K562 (cell line): ENCODE data around the gene PLEKHM2. TPM values are rescaled to one million over a fixed set of nuclear protein-coding genes. Genes with fewer than 3 reads are reported as not detected.
A peak's percentile ranks its signal among the peaks of the same experiment; 100 is the strongest.
"Not testable (repeated sequence)": the region's sequence is repeated elsewhere in the genome, so short reads cannot be mapped to it uniquely, and the experiment has no call there.

Experiments used
- ATAC-seq: fragments of 200-7000 bp; cut with Tn5 transposase; 3 replicates; pipeline ENCODE4 v1.9.1; 2020; ENCODE audit warnings: moderate library complexity
- BruUV-seq: library from RNA; stranded (reverse); fragments of 400-500 nt; replicated peaks from 2 replicates; lab custom pipeline; 2021; lab: Mats Ljungman, UMichigan
- CTCF ChIA-PET: fragments of 300-600 bp; formaldehyde crosslinking; extraction: SDS; loops from one replicate; lab custom pipeline; 2021; ENCODE audit warnings: low intra/inter-chr PET ratio; lab: Yijun Ruan, JAX
- POLR2A ChIA-PET: fragments of 300-600, 350-650 bp; sonication (Branson Sonifier 250); formaldehyde crosslinking; extraction: SDS; loops from one replicate; lab custom pipeline; 2021; ENCODE audit warnings: antibody characterized with exemption, inconsistent platforms; lab: Yijun Ruan, JAX
- DNase-seq, 4 experiments: peaks; one replicate each; pipeline versions ENCODE4 v3.0.0 to v3.0.0-alpha.2; 2011 to 2018; ENCODE audit warnings: low spot score in 3 of 4, mixed read lengths in 3 of 4; ENCODE audit errors: extremely low read depth in 1 of 4
- FAIRE-seq: peaks from 2 replicates; lab custom pipeline; 2011; peaks lifted over from hg19 to GRCh38; lab: Jason Lieb, UNC
- H2AFZ ChIP-seq: 2 replicates; pipeline ENCODE4 v1.6.0; 2011; ENCODE audit warnings: low read depth, low read length, control low read depth, inconsistent platforms
- H3K27ac ChIP-seq: fragments of 200-600 bp; 3 replicates; pipeline ENCODE4 v1.8.0; 2011; ENCODE audit warnings: low read depth, mild to moderate bottlenecking, control low read depth, inconsistent platforms, low read length, moderate library complexity, mixed read lengths; ENCODE audit errors: extremely low read depth
- H3K27me3 ChIP-seq, 2 experiments: fragments of 300-600 bp in 1 of 2; 2 replicates in 1 of 2; 3 replicates in 1 of 2; pipeline versions ENCODE4 v1.6.0 to v1.8.0; 2011; ENCODE audit warnings: inconsistent platforms in 2 of 2, low read length in 2 of 2, mild to moderate bottlenecking in 1 of 2, mixed read lengths in 1 of 2, moderate library complexity in 1 of 2; ENCODE audit not compliant: control insufficient read depth in 2 of 2, insufficient read depth in 2 of 2
- H3K36me3 ChIP-seq: fragments of 300-600 bp; 3 replicates; pipeline ENCODE4 v1.8.0; 2011; ENCODE audit warnings: mild to moderate bottlenecking, low read length, inconsistent platforms; ENCODE audit not compliant: control insufficient read depth, insufficient read depth
- H3K4me1 ChIP-seq, 2 experiments: fragments of 200-600 bp in 1 of 2; replicated peaks in 1 of 2; 2 replicates in 1 of 2; 3 replicates in 1 of 2; pipeline versions ENCODE4 v1.5.1 to v1.8.0; 2011; ENCODE audit warnings: inconsistent platforms in 2 of 2, low read length in 2 of 2, mild to moderate bottlenecking in 1 of 2, mixed read lengths in 1 of 2, moderate library complexity in 1 of 2; ENCODE audit not compliant: control insufficient read depth in 2 of 2, insufficient read depth in 2 of 2
- H3K4me2 ChIP-seq: 2 replicates; pipeline ENCODE4 v1.6.1; 2011; ENCODE audit warnings: low read length, control low read depth, inconsistent platforms, mixed read lengths; ENCODE audit not compliant: insufficient read depth
- H3K4me3 ChIP-seq: fragments of 200-600 bp; sonication (generic), shearing (Covaris generic); 2 replicates; pipeline ENCODE4 v1.5.1; 2016; ENCODE audit warnings: control low read depth, inconsistent platforms
- H3K79me2 ChIP-seq: fragments of 200-600 bp; 3 replicates; pipeline ENCODE4 v1.8.0; 2011; ENCODE audit warnings: low read length, inconsistent platforms; ENCODE audit not compliant: control insufficient read depth, insufficient read depth
- H3K9ac ChIP-seq, 2 experiments: 2 replicates each; pipeline versions ENCODE4 v1.6.0 to v1.6.1; 2011; ENCODE audit warnings: low read depth in 2 of 2, low read length in 2 of 2, control low read depth in 1 of 2, inconsistent platforms in 1 of 2, mild to moderate bottlenecking in 1 of 2, mixed read lengths in 1 of 2; ENCODE audit not compliant: insufficient read depth in 1 of 2
- H3K9me1 ChIP-seq: one replicate; pipeline ENCODE4 v1.6.0; 2011; ENCODE audit warnings: inconsistent platforms, mild to moderate bottlenecking, low read length, moderate library complexity; ENCODE audit not compliant: control insufficient read depth, insufficient read depth
- H3K9me3 ChIP-seq: replicated peaks from 2 replicates; pipeline ENCODE4 v1.5.1; 2011; ENCODE audit warnings: low read depth, low read length, inconsistent platforms; ENCODE audit not compliant: control insufficient read depth, insufficient read depth
- H4K20me1 ChIP-seq: replicated peaks from 2 replicates; pipeline ENCODE4 v1.6.1; 2011; ENCODE audit warnings: low read length, inconsistent platforms, mixed read lengths; ENCODE audit not compliant: control insufficient read depth, insufficient read depth
- CBX1 ChIP-seq: sonication (generic); IDR thresholded peaks from 2 replicates; pipeline ENCODE4 v1.6.1; 2016; ENCODE audit warnings: antibody characterized with exemption, low read depth, mild to moderate bottlenecking
- RBM25 ChIP-seq: fragments of 200-400 bp; formaldehyde crosslinking; IDR thresholded peaks from 2 replicates; pipeline ENCODE4 v1.6.1; 2018; ENCODE audit warnings: low read length, low read depth, moderate library complexity; ENCODE audit not compliant: severe bottlenecking
- RCOR1 ChIP-seq, 2 experiments: IDR thresholded peaks; 2 replicates each; pipeline ENCODE4 v1.6.1; 2012; ENCODE audit warnings: low read depth in 2 of 2, low read length in 2 of 2, borderline replicate concordance in 1 of 2, improper control_type of control experiment in 1 of 2
- SAP30 ChIP-seq: fragments of 200-600 bp; sonication (generic); IDR thresholded peaks from 2 replicates; pipeline ENCODE4 v1.6.1; 2012; ENCODE audit warnings: borderline replicate concordance, low read depth, mild to moderate bottlenecking, moderate library complexity, low read length, control low read depth, inconsistent platforms; ENCODE audit not compliant: insufficient read depth, poor library complexity, severe bottlenecking
- SLC30A9 ChIP-seq: fragments of 250-450 bp; sonication (Bioruptor Pico); IDR thresholded peaks from 2 replicates; pipeline ENCODE4 v1.8.0; 2022; ENCODE audit warnings: mild to moderate bottlenecking, moderate library complexity
- VEZF1 ChIP-seq: fragments of 200-800 bp; sonication (Bioruptor generic); IDR thresholded peaks from 2 replicates; pipeline ENCODE4 v1.6.1; 2017; ENCODE audit warnings: missing genetic modification characterization, missing compliant biosample characterization
- ZNF121 ChIP-seq: sonication (generic); formaldehyde crosslinking; conservative IDR thresholded peaks from 2 replicates; pipeline ENCODE4 v1.8.0; 2022; ENCODE audit warnings: missing genetic modification reagents
- ZNF740 ChIP-seq, 3 experiments: fragments of 200-800 bp in 1 of 3; sonication (Bioruptor generic) in 1 of 3; sonication (generic) in 1 of 3; formaldehyde crosslinking in 1 of 3; IDR thresholded peaks; 2 replicates each; pipeline versions ENCODE4 v1.6.1 to v1.8.0; 2016 to 2022; ENCODE audit warnings: mild to moderate bottlenecking in 2 of 3, missing compliant biosample characterization in 2 of 3, missing genetic modification characterization in 2 of 3, missing genetic modification reagents in 1 of 3
- WGBS: fragments of 100-300 bp; shearing (Covaris generic); methylation state at CpG from one replicate; pipeline ENCODE4 v1.1.6; 2016; ENCODE audit warnings: low coverage, mixed read lengths; ENCODE audit not compliant: insufficient coverage; ENCODE audit errors: missing lambda C conversion rate; 5-methylcytosine and 5-hydroxymethylcytosine counted together
- in situ Hi-C: fragments of 300-500 bp; cut with MboI; formaldehyde crosslinking; loops from 4 replicates; pipeline ENCODE4 v1.15.0; 2018; ENCODE audit warnings: inconsistent platforms, mixed read lengths
- intact Hi-C: fragments of 100-400 bp; cut with micrococcal nuclease; formaldehyde crosslinking; loops from 2 replicates; pipeline ENCODE4 v1.14.2; 2022
- polyA plus RNA-seq, 8 experiments: library from polyadenylated mRNA; depleted of rRNA in 4 of 8; stranded (reverse) in 5 of 8; unstranded in 3 of 8; fragments of >200 nt; fragmentation: Nextera tagmentation in 2 of 8; fragmentation: Illumina TruSeq in 1 of 8; extraction: Ambion mirVana in 2 of 8; extraction: Trizol in 1 of 8; gene quantifications; 2 replicates each; pipeline versions ENCODE4 v1.2.1 to v1.2.3, GENCODE V29; 2011 to 2014; ENCODE audit warnings: inconsistent platforms in 1 of 8, missing spikeins in 1 of 8
- total RNA-seq, 7 experiments: library from RNA; depleted of rRNA in 6 of 7; stranded (reverse); fragments of >200 nt in 6 of 7; fragmentation: Illumina TruSeq in 2 of 7; extraction: Trizol in 2 of 7; gene quantifications; 2 replicates each; pipeline versions ENCODE4 v1.2.1 to v1.2.3, GENCODE V29; 2011 to 2021; ENCODE audit warnings: low replicate concordance in 1 of 7

PLEKHM2 gene
- total and polyA plus RNA-seq, 9 of the 15 experiments (the other 6 are each of a cell fraction or from before 2014, with no cell fraction given), result 0.27 to 63.7 (median 33.2) TPM

GRCh38 chr1:15650433-15650832 lies 33.7 kb upstream of the PLEKHM2 start (continued):
- TF ChIP-seq SLC30A9 (CRISPR knock-in tag), result no peak
- TF ChIP-seq SAP30, result no peak
- no peak for TF ChIP-seq RCOR1 (IDR thresholded peaks at IDR 0.05; ENCODE audit: borderline replicate concordance in 1 of 2, low read depth in 2 of 2, low read length in 2 of 2)
- TF ChIP-seq, all 486 proteins: peak for 0

- TF ChIP-seq CBX1, result 0 out of 2 replicates have a peak, but pooled peaks have one; percentile 24
- peak; percentile 81 for TF ChIP-seq ZNF740 (CRISPR knock-in tag; IDR thresholded peaks at IDR 0.05)
- peak in 1 of 2 experiments; percentile 72; a peak in 2 of 4 replicates for TF ChIP-seq ZNF740 (tag; IDR thresholded peaks at IDR 0.05)
- TF ChIP-seq VEZF1, result peak; percentile 21; the same call in 1 of the 2 replicates
- peak; percentile 45 for TF ChIP-seq RBM25
- peak; percentile 97 for TF ChIP-seq ZNF121
- CTCF ChIA-PET, H3K9me3 ChIP-seq, H2AFZ ChIP-seq, FAIRE-seq, in situ Hi-C loops, H3K9me1 ChIP-seq, H3K27ac ChIP-seq, H3K4me1 ChIP-seq, H3K4me2 ChIP-seq, BruUV-seq, intact Hi-C loops, H3K4me3 ChIP-seq, DNase-seq, ATAC-seq, H3K79me2 ChIP-seq, H3K9ac ChIP-seq, H3K27me3 ChIP-seq, H4K20me1 ChIP-seq: not testable (repeated sequence)
- WGBS, result 94% methylated on average over 5 of the region's 6 CpGs
- POLR2A ChIA-PET, result interaction anchor here (0.7 kb wide), 1 partner anchor 173 kb away, joined by 3 read pairs; no protein-coding TSS in a partner anchor
- H3K36me3 ChIP-seq, result peaks cover 86% of the 10 kb centered on the region
Measured at GRCh38 chr1:15652130-15652529, 32.0 kb upstream of the PLEKHM2 start.
